Thyroid gland (tissue), 4 donors: ENCODE data around the gene PPP2R1A.

Experiments
- CTCF ChIP-seq, 6 experiments: fragments of 200-600 bp in 3 of 6; fragments of 450-650 bp in 3 of 6; sonication (generic) in 3 of 6; IDR thresholded peaks; one replicate each; pipeline ENCODE4 v1.5.1; 2016 to 2019; ENCODE audit warnings: antibody characterized with exemption in 6 of 6, mild to moderate bottlenecking in 2 of 6, inconsistent platforms in 1 of 6, moderate library complexity in 1 of 6
- POLR2A ChIP-seq, 2 donors: fragments of 450-650 bp; IDR thresholded peaks; one replicate each; pipeline ENCODE4 v1.6.1; 2017; ENCODE audit warnings: antibody characterized with exemption in 2 of 2, mild to moderate bottlenecking in 2 of 2, moderate library complexity in 1 of 2

- TF ChIP-seq CTCF (IDR thresholded peaks at IDR 0.05) (no peak), POLR2A (IDR thresholded peaks at IDR 0.05) (no peak)
Measured at GRCh38 chr19:52141203-52141602, 48.6 kb upstream of the PPP2R1A start.
